GM13977 (cell line): ENCODE measurements around the gene NR2C2AP.
A peak's percentile ranks its signal among the peaks of the same experiment; 100 is the strongest.

ENCODE experiments used
- DNase-seq: peaks from one replicate; pipeline ENCODE4 v3.0.0; 2012; ENCODE audit warnings: low spot score
- CTCF ChIP-seq: IDR thresholded peaks from 2 replicates; pipeline ENCODE4 v1.5.1; 2012; ENCODE audit warnings: mild to moderate bottlenecking, control low read depth; ENCODE audit not compliant: insufficient read depth; ENCODE audit errors: extremely low read depth, missing control alignments
- in situ Hi-C: fragments of 300-500 bp; cut with MboI; formaldehyde crosslinking; loops from one replicate; pipeline ENCODE4 v1.12.0; 2022; ENCODE audit warnings: low sequenced_read_pairs, low pct_unique_long_range_greater_than_20kb, mixed read lengths, inconsistent platforms; ENCODE audit not compliant: unreplicated experiment

NR2C2AP gene

GRCh38 chr19:19171821-19172532, 31.2 kb downstream of the NR2C2AP start:
- TF ChIP-seq CTCF, result no peak
- DNase-seq, result peak; percentile 76
- in situ Hi-C loops, result loop anchor here (25.0 kb wide), 1 partner anchor 315 kb away; no protein-coding TSS in a partner anchor

DNA sequence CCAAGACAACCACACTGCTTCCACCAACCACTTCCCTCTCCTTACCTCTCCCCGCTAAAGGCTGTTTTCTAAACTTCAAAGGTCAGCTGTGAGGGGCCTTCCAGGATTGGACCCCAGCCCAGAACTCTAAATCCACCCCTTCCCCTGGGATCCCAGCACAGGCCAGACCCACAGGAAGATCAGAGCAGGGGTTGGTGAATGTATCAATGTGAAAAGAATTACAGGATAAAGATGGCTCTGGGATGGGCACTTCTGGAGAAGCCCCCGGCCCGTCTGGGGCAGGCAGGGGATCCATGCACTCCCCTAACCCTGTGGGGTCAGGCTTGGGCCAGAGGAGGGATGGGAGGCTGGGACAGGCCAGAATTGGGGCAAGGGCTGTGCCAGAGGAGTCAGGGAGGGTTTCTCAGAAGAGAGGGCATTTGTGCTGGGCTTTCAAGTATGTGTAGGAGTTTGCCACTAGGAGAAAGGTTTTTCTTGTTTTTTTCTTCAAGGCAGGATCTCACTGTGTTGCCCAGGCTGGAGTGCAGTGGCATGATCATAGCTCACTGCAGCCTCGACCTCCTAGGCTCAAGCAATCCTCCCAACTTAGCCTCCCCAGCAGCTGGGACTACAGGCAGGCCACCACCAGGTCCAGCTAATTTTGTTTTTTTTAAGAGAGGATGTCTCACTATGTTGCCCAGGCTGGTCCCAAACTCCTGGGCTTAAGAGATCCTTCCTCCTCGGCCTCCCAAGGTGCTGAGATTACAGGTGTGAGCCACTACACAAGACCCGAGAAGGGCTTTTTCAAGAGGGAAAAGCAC, 32.1 kb downstream of the NR2C2AP start:
- in situ Hi-C loops, result loop anchor here (25.0 kb wide), 1 partner anchor 316 kb away; no protein-coding TSS in a partner anchor
- TF ChIP-seq CTCF, result no peak
- DNase-seq, result no peak

DNA sequence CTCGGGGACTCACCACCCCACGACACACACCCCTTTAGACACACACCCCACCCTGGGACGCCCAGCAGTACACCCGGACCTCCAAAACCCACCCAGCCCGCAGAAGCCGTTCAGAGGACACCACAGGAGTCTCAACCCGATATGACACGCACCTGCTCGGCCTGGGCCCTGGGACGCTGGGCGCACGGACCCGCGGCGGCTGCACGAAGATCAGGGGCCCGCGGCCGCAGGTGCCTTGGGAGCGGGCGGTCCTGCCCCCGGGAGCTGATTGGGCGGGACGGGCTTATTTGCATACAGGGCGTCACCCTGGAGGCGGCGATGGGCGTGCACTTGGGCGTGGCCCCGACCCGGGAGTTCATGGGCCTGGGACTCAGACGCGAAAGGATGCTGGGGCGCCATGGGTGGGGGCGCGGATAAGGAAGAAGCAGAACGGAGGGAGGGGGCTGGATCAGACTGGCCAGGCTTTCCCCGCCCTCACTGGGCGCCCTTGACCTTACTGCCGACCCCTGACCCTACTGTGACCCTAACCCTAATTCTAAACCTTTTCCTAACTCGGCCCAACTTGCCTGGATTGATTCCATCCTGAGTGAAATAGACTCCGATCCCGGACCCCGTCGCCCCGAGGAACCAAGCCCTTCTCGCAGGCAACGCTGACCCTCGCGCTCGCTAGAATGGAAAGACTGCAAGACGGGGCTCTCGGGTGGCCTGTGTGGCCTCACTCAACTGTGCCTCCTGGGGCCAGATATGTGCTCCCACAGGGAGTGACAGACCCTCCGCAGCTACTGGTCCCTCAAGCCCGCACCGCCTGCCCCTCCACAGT, 33.0 kb downstream of the NR2C2AP start, which contains the start of gene MEF2B:
Gene MEF2B, minus strand, starts transcription at position 211 of the 820 bp plus-strand sequence. CDS start 19,528 bp downstream, outside the sequence.
- peak; percentile 96 for DNase-seq
- in situ Hi-C loops, result loop anchor here (25.0 kb wide), 1 partner anchor 317 kb away; no protein-coding TSS in a partner anchor
- TF ChIP-seq CTCF, result no peak

GRCh38 chr19:19169236-19170052, 33.8 kb downstream of the NR2C2AP start:
- TF ChIP-seq CTCF, result no peak
- DNase-seq, result no peak
- in situ Hi-C loops, result loop anchor here (25.0 kb wide), 1 partner anchor 318 kb away; no protein-coding TSS in a partner anchor

DNA sequence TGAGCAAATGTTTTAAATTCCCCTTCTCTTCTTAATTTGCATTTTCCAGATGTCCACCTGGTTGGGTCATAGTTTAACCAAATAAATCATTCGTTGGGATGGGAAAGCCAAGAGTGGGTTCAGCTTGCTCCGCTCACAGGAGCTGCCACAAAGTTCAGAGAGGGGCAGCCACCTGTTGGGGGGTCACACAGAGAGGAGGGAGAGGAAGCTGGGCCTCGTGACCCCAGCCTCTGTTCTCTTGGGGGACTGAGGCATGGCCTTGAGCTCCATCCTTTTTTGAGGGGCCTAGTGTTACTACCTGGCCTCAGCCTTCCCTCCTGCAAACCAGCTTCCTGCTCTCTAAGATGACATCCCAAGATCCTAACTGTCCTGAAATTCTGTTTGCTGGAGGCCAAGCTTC, 35.6 kb downstream of the NR2C2AP start:
- in situ Hi-C loops, result loop anchor here (25.0 kb wide), 1 partner anchor 320 kb away; no protein-coding TSS in a partner anchor
- TF ChIP-seq CTCF, result no peak
- DNase-seq, result no peak
